ENCODE results near the gene TXNDC11. TPM values are rescaled to one million over a fixed set of nuclear protein-coding genes. Genes with fewer than 3 reads are reported as not detected.

Gene TXNDC11
- total RNA-seq, 4 donors from 2014 or later: 45.7 to 67.2 (median 51.4) TPM

- peak overlapping the region; percentile 83 to 99 (median 97) for H3K4me3 ChIP-seq
- H3K27me3 ChIP-seq: no peaks in the 10 kb centered on the region
- no peak for DNase-seq (ENCODE audit: low spot score in 2 of 2)
- H3K4me1 ChIP-seq: peaks cover 0 to 68% (median 32%) of the 10 kb centered on the region in 4 donors
- no peaks in the 10 kb centered on the region for H3K36me3 ChIP-seq
- H3K9me3 ChIP-seq: no peaks in the 10 kb centered on the region
- peak overlapping the region; percentile 90 to 95 (median 94) for H3K27ac ChIP-seq
- 2 to 3% methylated on average over 4 to 46 of the region's 97 CpGs for WGBS, 2 donors
- no peak for TF ChIP-seq CTCF (IDR thresholded peaks at IDR 0.05)
- TF ChIP-seq POLR2A (IDR thresholded peaks at IDR 0.05): no peak
- peak in 1 of 2 donors; percentile 5 for TF ChIP-seq EP300 (IDR thresholded peaks at IDR 0.05)
Observed at GRCh38 chr16:11668623-11669379, 73.9 kb downstream of the TXNDC11 start.

- Histone ChIP-seq H3K27ac (peak within 1 kb of the TSS; percentile 90 to 95 (median 94)), H3K4me1 (peaks cover 0 to 60% (median 25%) of the 10 kb centered on the region in 4 donors), H3K27me3 (no peaks in the 10 kb centered on the region), H3K36me3 (no peaks in the 10 kb centered on the region), H3K9me3 (no peaks in the 10 kb centered on the region), H3K4me3 (peak within 1 kb of the TSS; percentile 83 to 99 (median 97))
- peak; percentile 72 to 78 for DNase-seq (ENCODE audit: low spot score in 2 of 2)
- TF ChIP-seq EP300 (IDR thresholded peaks at IDR 0.05) (peak in 1 of 2 donors; percentile 18), POLR2A (IDR thresholded peaks at IDR 0.05) (peak in 1 of 2 donors; percentile 61), CTCF (IDR thresholded peaks at IDR 0.05) (no peak)
- WGBS, 2 donors: 3 to 13% methylated on average over 25 to 60 of the region's 93 CpGs
Observed at GRCh38 chr16:11667824-11668622, 74.6 kb downstream of the TXNDC11 start, which contains the start of gene SNN. Gene SNN, plus strand, starts transcription at chr16:11668455. Its CDS starts 7,605 bp downstream, at chr16:11676060.

GRCh38 chr16:11667221-11667823 is 75.3 kb downstream of the TXNDC11 start:
- Histone ChIP-seq H3K4me1 (peaks cover 0 to 53% (median 18%) of the 10 kb centered on the region in 4 donors), H3K27me3 (no peaks in the 10 kb centered on the region), H3K9me3 (no peaks in the 10 kb centered on the region), H3K4me3 (peak overlapping the region in 2 of 4 donors; percentile 36 to 99), H3K36me3 (no peaks in the 10 kb centered on the region), H3K27ac (peak overlapping the region in 3 of 4 donors; percentile 61 to 87 (median 67))
- 78 to 83% methylated on average over 9 to 11 of the region's 11 CpGs for WGBS, 2 donors
- TF ChIP-seq EP300 (IDR thresholded peaks at IDR 0.05) (no peak), CTCF (IDR thresholded peaks at IDR 0.05) (no peak), POLR2A (IDR thresholded peaks at IDR 0.05) (no peak)
- no peak for DNase-seq (ENCODE audit: low spot score in 2 of 2)

GRCh38 chr16:11666103-11667055 is 76.3 kb downstream of the TXNDC11 start:
- peaks cover 0 to 44% (median 13%) of the 10 kb centered on the region in 4 donors for H3K4me1 ChIP-seq
- no peak overlapping the region for H3K4me3 ChIP-seq
- H3K27me3 ChIP-seq: no peaks in the 10 kb centered on the region
- DNase-seq (ENCODE audit: low spot score in 2 of 2): no peak
- TF ChIP-seq CTCF (IDR thresholded peaks at IDR 0.05): no peak
- no peak for TF ChIP-seq EP300 (IDR thresholded peaks at IDR 0.05)
- TF ChIP-seq POLR2A (IDR thresholded peaks at IDR 0.05): no peak
- 80 to 81% methylated on average over 14 of the region's 14 CpGs for WGBS, 2 donors
- H3K27ac ChIP-seq: peak overlapping the region in 2 of 4 donors; percentile 61 to 87
- no peaks in the 10 kb centered on the region for H3K36me3 ChIP-seq
- no peaks in the 10 kb centered on the region for H3K9me3 ChIP-seq
